ENCODE data around the gene ZMYND8. TPM values are rescaled to one million over a fixed set of nuclear protein-coding genes. Genes with fewer than 3 reads are reported as not detected.

Gene ZMYND8
- total RNA-seq, 4 donors from 2014 or later = 22.7 to 44.5 (median 28.6) TPM

- no peak for TF ChIP-seq CTCF (IDR thresholded peaks at IDR 0.05)
- ATAC-seq (ENCODE audit: low FRiP score) (no peak), DNase-seq (ENCODE audit: low spot score) (no peak)
These were observed 181.0 kb downstream of the ZMYND8 start for GRCh38 chr20:47175493-47175892.

- ATAC-seq (ENCODE audit: low FRiP score) = no peak
- TF ChIP-seq CTCF (IDR thresholded peaks at IDR 0.05) = no peak
- DNase-seq (ENCODE audit: low spot score) = no peak
These were observed 181.8 kb downstream of the ZMYND8 start for GRCh38 chr20:47174456-47175243.

- ATAC-seq (ENCODE audit: low FRiP score) (no peak), DNase-seq (ENCODE audit: low spot score) (no peak)
- no peak for TF ChIP-seq CTCF (IDR thresholded peaks at IDR 0.05)
These were observed 182.8 kb downstream of the ZMYND8 start for GRCh38 chr20:47173596-47174216.

GRCh38 chr20:47172579-47172978, 183.9 kb downstream of the ZMYND8 start:
- no peak for ATAC-seq (ENCODE audit: low FRiP score)
- TF ChIP-seq CTCF (IDR thresholded peaks at IDR 0.05) = no peak
- no peak for DNase-seq (ENCODE audit: low spot score)

GRCh38 chr20:47167846-47168245, 188.7 kb downstream of the ZMYND8 start:
- DNase-seq (ENCODE audit: low spot score) = no peak
- ATAC-seq (ENCODE audit: low FRiP score) = no peak

GRCh38 chr20:47165376-47165865, 191.1 kb downstream of the ZMYND8 start:
- no peak for DNase-seq (ENCODE audit: low spot score)
- TF ChIP-seq CTCF (IDR thresholded peaks at IDR 0.05) = no peak

More at GRCh38 chr20:47167846-47168245, 188.7 kb downstream of the ZMYND8 start:
- no peak for TF ChIP-seq CTCF (IDR thresholded peaks at IDR 0.05)

More at GRCh38 chr20:47165376-47165865, 191.1 kb downstream of the ZMYND8 start:
- no peak for ATAC-seq (ENCODE audit: low FRiP score)
